GM10248 (cell line): Measurements from ENCODE around the gene ST8SIA6.

Source experiments
- CTCF ChIA-PET: fragments of 300-600 bp; sonication (Branson Sonifier 250); formaldehyde crosslinking; extraction: SDS; loops from one replicate; lab custom pipeline; 2021; ENCODE audit warnings: antibody characterized with exemption; lab: Yijun Ruan, JAX
- POLR2A ChIA-PET: fragments of 350-650 bp; sonication (Branson Sonifier 250); formaldehyde crosslinking; extraction: SDS; loops from one replicate; lab custom pipeline; 2020; ENCODE audit warnings: antibody characterized with exemption; lab: Yijun Ruan, JAX
- DNase-seq: peaks from one replicate; pipeline ENCODE4 v3.0.0; 2012; ENCODE audit errors: extremely low spot score
- TF ChIP-seq, protein P1 (sequence below): IDR thresholded peaks from 2 replicates; pipeline ENCODE4 v1.5.1; 2012; ENCODE audit warnings: mild to moderate bottlenecking, low read depth; ENCODE audit errors: extremely low read depth, missing control alignments, control extremely low read depth

The ST8SIA6 gene

DNA sequence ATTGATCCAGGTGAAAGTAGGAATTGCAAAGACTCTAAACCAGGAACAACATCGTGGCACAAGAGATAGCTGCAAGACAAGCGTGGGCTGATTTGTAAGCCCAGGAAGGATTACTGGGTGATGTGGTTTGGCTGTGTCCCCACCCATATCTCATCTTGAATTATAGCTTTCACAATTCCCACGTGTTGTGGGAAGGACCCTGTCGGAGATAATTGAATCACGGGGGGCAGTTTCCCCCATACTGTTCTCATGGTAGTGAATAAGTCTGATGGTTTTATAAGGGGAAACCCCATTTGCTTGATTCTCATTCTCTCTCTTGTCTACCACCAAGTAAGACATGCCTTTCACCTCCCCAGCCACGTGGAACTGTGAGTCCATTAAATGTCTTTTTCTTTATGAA, 59.5 kb downstream of the ST8SIA6 start:
- TF ChIP-seq, protein P1, sequence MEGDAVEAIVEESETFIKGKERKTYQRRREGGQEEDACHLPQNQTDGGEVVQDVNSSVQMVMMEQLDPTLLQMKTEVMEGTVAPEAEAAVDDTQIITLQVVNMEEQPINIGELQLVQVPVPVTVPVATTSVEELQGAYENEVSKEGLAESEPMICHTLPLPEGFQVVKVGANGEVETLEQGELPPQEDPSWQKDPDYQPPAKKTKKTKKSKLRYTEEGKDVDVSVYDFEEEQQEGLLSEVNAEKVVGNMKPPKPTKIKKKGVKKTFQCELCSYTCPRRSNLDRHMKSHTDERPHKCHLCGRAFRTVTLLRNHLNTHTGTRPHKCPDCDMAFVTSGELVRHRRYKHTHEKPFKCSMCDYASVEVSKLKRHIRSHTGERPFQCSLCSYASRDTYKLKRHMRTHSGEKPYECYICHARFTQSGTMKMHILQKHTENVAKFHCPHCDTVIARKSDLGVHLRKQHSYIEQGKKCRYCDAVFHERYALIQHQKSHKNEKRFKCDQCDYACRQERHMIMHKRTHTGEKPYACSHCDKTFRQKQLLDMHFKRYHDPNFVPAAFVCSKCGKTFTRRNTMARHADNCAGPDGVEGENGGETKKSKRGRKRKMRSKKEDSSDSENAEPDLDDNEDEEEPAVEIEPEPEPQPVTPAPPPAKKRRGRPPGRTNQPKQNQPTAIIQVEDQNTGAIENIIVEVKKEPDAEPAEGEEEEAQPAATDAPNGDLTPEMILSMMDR: no peak
- ChIA-PET CTCF (no interaction called here), POLR2A (no interaction called here)

DNA sequence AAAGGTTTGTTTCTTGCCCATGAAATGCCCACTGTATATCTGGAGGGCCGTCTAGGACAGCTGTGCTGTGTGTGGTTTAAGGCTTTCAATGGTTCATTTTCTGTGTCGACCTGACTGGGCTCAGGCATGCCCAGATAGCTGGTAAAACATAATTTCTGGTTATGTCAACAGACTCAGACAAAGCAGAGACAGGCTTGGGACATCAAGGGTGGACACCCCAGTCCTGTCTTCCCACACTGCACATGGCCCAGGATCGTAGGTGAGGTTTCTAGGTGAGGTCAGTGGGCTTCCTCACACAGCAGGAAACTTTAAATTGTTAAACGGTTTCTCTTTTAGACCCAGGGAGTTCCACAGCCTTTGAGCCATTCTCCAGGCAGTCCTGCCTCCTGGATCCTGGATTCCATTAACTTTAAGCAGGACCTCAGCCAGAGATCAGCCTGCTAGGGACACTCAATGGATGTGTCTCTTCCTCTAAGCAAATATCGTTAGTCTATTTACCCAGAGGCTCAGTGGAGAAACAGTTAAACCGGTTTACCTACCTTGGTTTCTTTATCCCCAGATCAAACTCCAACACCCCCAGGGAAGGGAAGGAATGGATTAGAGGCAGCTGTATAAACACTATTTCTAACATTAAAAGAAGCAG, 66.4 kb downstream of the ST8SIA6 start:
- ChIA-PET POLR2A (no interaction called here), CTCF (interaction anchor here (1.1 to 2.1 kb wide), 2 partner anchors 10 to 12 kb away, joined by 3 to 8 read pairs; no protein-coding TSS in a partner anchor)
- no peak for DNase-seq

More for the DNA sequence above, 59.5 kb downstream of the ST8SIA6 start:
- DNase-seq: no peak

DNA sequence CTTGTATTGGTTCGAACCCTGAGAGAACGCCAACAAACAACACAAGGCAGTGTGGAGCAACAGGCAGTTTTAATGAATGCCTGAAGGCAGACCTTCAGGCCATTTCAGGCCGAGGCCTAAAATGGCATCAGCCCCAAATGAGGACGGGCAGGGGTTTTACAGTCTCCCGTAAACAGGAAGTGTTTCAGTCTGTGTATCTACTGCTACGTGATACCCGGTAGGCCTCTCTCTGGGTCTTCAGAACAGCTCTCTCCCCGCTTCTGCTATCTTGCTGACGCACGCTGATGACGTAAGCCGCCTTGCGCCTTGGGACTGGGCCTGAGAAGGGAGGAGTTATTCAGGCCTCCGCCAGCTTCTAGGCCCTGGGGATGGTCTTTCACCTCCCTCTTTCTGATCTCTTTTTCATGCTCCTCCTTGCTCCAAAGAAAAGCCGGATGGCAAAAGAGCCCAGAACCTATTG, 67.7 kb downstream of the ST8SIA6 start:
- TF ChIP-seq, protein P1: no peak
- POLR2A ChIA-PET: no interaction called here
- CTCF ChIA-PET: interaction anchor here (2.1 kb wide), 1 partner anchor 11 kb away, joined by 8 read pairs; no protein-coding TSS in a partner anchor

More for the DNA sequence above, 66.4 kb downstream of the ST8SIA6 start:
- TF ChIP-seq, protein P1: no peak

DNA sequence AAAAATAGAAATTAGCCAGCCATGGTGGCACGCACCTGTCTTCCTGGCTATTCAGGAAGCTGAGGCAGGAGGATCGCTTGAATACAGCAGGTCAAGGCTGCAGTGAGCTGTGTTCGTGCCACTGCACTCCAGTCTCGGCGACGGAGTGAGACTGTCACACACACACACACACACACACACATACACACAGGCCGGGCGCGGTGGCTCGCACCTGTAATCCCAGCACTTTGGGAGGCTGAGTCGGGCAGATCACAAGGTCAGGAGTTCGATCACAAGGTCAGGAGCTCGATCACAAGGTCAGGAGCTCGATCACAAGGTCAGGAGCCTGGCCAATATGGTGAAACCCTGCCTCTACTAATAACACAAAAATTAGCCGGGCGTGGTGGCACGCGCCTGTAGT, 68.4 kb downstream of the ST8SIA6 start:
- TF ChIP-seq, protein P1: no peak
- ChIA-PET CTCF (no interaction called here), POLR2A (no interaction called here)
- DNase-seq: no peak

More for the DNA sequence above, 67.7 kb downstream of the ST8SIA6 start:
- no peak for DNase-seq

DNA sequence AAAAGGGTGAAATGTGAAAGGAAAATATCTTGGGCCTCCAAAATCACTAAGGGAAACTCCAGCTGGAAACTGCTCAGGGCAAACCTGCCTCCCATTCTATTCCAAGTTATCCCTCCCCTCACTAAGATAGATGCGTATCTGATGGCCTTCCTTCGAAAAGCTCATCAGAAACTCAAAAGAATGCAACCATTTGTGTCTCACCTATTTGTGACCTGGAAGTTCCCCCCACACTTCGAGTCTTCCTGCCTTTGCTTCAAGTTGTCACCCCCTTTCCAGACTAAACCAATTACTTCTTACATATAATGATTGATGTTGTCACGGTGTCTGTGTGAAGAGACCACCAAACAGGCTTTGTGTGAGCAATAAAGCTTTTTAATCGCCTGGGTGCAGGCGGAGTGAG, 69.3 kb downstream of the ST8SIA6 start:
- TF ChIP-seq, protein P1: no peak
- no peak for DNase-seq
- POLR2A ChIA-PET: no interaction called here
- CTCF ChIA-PET: no interaction called here

DNA sequence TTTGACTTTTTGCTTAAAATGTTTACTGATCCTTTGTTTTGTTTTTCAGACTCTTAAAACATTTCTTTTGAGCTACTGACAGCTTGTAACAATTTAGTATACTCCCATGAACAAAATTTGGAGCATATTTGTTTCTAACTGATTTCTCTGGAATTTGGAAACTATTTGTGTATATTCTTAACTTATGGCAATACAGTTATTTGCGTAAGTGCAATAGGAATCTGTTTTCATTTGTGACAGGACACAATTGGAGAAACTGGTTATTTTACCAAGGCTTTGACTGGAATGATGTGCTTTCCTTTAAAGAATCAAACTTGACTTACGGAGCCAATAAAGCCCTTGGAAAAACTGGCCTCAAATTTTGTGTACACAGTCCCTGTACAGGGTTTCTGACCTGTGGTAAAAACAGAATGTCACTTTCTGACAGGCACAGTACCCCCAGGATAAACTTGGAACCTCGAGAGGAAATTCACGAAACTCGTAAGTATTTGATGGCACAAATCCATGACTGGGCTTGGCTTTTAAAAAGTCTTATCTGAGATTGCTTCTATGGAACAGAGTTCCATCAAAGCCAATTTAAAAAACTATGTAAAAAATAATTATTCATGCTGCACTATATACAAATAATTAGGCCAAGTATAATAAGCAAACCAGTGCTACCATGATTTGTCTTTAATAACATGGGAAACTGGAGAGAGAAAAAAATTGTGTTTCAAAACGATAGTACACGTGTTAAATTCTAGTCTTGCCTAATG, 70.4 kb downstream of the ST8SIA6 start:
- TF ChIP-seq, protein P1: no peak
- POLR2A ChIA-PET: no interaction called here
- no peak for DNase-seq
- CTCF ChIA-PET: no interaction called here
